ENCODE results near the gene BDKRB2.

The BDKRB2 gene

GRCh38 chr14:96164861-96165490 lies 39.7 kb upstream of the BDKRB2 start:
- ChIA-PET CTCF (no interaction called here), POLR2A (no interaction called here)
- DNase-seq (ENCODE audit: extremely low spot score) = no peak
- TF ChIP-seq FOXK2 (IDR thresholded peaks at IDR 0.05) = no peak

DNA sequence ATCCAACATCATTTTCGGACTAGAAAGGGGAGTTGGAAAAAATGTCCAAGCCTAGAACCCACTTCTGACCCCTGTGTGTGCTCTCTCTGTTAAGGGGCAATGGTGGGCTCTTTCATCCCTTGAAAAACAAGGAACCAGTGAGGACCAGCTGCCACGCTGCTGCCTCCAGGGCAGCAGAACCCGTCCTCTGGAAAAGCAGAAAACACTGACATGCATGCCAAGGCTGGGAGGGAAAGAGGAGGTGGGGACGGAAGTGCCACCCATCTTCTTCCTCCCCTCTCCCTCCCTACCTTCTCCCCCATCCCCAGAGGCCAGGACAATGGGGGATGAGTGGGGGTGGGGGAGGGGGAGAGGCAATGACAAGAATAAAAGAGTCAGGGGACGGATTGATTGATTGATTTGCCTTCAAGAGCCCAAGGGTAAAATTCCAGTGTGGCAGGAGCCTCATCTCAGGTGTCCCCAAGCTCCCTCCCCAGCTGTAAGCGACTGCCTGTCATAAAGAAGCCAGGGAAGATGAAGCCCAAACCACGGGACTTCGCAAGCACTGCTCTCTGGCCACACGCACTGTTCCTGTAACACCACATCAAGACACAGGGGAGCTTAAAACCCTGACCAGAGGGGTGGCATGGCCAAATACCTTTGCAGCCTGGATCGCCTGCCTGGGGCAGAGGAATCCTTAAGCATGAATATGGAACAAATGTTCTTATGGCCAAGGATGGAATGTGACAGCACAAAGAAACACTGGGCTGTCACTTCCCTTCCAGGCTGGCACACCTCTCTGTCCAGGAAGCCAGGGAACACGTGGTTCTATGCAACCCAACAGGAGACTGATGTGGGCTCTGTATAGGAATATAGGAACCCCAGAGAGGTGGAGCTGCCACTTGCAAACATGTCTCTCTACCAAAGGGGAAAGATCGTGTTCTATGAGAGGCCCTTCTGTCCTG lies 38.9 kb upstream of the BDKRB2 start:
- POLR2A ChIA-PET = no interaction called here
- DNase-seq (ENCODE audit: extremely low spot score) = no peak
- TF ChIP-seq BHLHE40 (IDR thresholded peaks at IDR 0.05; ENCODE audit: borderline replicate concordance) = no peak
- no peak for TF ChIP-seq ARNT (IDR thresholded peaks at IDR 0.05)
- no peak for TF ChIP-seq ELF4 (IDR thresholded peaks at IDR 0.05)
- no peak for TF ChIP-seq CTBP1 (IDR thresholded peaks at IDR 0.05; ENCODE audit: borderline replicate concordance)
- no peak for TF ChIP-seq SP1 (IDR thresholded peaks at IDR 0.05)
- no peak for TF ChIP-seq PKNOX1 (IDR thresholded peaks at IDR 0.05)
- TF ChIP-seq SUZ12 (IDR thresholded peaks at IDR 0.05) = no peak
- TF ChIP-seq TARDBP (IDR thresholded peaks at IDR 0.05) = no peak
- TF ChIP-seq FOXK2 (IDR thresholded peaks at IDR 0.05) = no peak
- TF ChIP-seq L3MBTL2 (conservative IDR thresholded peaks at IDR 0.05) = no peak
- no peak for TF ChIP-seq NFRKB (IDR thresholded peaks at IDR 0.05)
- no peak for TF ChIP-seq FOXA1 (IDR thresholded peaks at IDR 0.05)
- TF ChIP-seq FOXM1 (IDR thresholded peaks at IDR 0.05; ENCODE audit: borderline replicate concordance) = no peak
- no peak for TF ChIP-seq ZNF384 (IDR thresholded peaks at IDR 0.05)
- TF ChIP-seq HDGF (IDR thresholded peaks at IDR 0.05; ENCODE audit: borderline replicate concordance) = no peak
- TF ChIP-seq LEF1 (IDR thresholded peaks at IDR 0.05; ENCODE audit: borderline replicate concordance) = no peak
- CTCF ChIA-PET = no interaction called here

- CTCF ChIA-PET = interaction anchor here (1.0 kb wide), 1 partner anchor 10 kb away, joined by 3 read pairs; no protein-coding TSS in a partner anchor
- no peak for TF ChIP-seq PKNOX1 (IDR thresholded peaks at IDR 0.05)
- TF ChIP-seq FOXM1 (IDR thresholded peaks at IDR 0.05; ENCODE audit: borderline replicate concordance) = no peak
- TF ChIP-seq TARDBP (IDR thresholded peaks at IDR 0.05) = no peak
- TF ChIP-seq LEF1 (IDR thresholded peaks at IDR 0.05; ENCODE audit: borderline replicate concordance) = no peak
- TF ChIP-seq NFRKB (IDR thresholded peaks at IDR 0.05) = no peak
- TF ChIP-seq CTBP1 (IDR thresholded peaks at IDR 0.05; ENCODE audit: borderline replicate concordance) = no peak
- TF ChIP-seq SP1 (IDR thresholded peaks at IDR 0.05) = no peak
- TF ChIP-seq FOXK2 (IDR thresholded peaks at IDR 0.05) = no peak
- no peak for TF ChIP-seq BHLHE40 (IDR thresholded peaks at IDR 0.05; ENCODE audit: borderline replicate concordance)
- TF ChIP-seq HDGF (IDR thresholded peaks at IDR 0.05; ENCODE audit: borderline replicate concordance) = no peak
- DNase-seq (ENCODE audit: extremely low spot score) = no peak
- POLR2A ChIA-PET = no interaction called here
Measured at GRCh38 chr14:96166461-96167223, 38.0 kb upstream of the BDKRB2 start.

- ChIA-PET POLR2A (no interaction called here), CTCF (interaction anchor here (1.0 kb wide), 1 partner anchor 11 kb away, joined by 3 read pairs; no protein-coding TSS in a partner anchor)
- TF ChIP-seq NFRKB (IDR thresholded peaks at IDR 0.05) (no peak), FOXA1 (IDR thresholded peaks at IDR 0.05) (no peak), TARDBP (IDR thresholded peaks at IDR 0.05) (no peak), LEF1 (IDR thresholded peaks at IDR 0.05; ENCODE audit: borderline replicate concordance) (no peak), ZNF384 (IDR thresholded peaks at IDR 0.05) (no peak), CTBP1 (IDR thresholded peaks at IDR 0.05; ENCODE audit: borderline replicate concordance) (no peak), FOXK2 (IDR thresholded peaks at IDR 0.05) (no peak), SUZ12 (IDR thresholded peaks at IDR 0.05) (no peak), L3MBTL2 (conservative IDR thresholded peaks at IDR 0.05) (no peak), PKNOX1 (IDR thresholded peaks at IDR 0.05) (no peak), ELF4 (IDR thresholded peaks at IDR 0.05) (no peak), HDGF (IDR thresholded peaks at IDR 0.05; ENCODE audit: borderline replicate concordance) (no peak)
Measured at GRCh38 chr14:96167224-96168148, 37.2 kb upstream of the BDKRB2 start.

DNA sequence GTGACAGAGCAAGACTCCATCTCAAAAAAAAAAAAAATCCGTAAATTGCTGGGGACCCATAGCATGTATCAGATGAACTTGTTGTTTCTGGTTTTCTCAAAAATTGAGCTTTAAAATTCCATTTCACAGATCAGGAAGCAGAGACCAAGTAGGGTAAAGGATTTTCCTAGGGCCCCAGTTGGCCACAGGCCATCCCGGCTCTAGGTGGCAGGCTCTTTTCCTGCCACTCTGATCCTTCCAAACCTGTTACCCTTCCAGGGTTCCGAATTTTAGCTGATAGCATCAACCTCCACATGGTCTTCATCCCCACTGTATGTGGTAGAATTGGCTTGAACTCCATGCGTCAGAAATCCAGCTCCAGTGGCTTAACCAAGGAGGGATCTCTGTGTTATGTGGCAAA lies 36.1 kb upstream of the BDKRB2 start:
- TF ChIP-seq NFRKB (IDR thresholded peaks at IDR 0.05) (no peak), PKNOX1 (IDR thresholded peaks at IDR 0.05) (no peak), SUZ12 (IDR thresholded peaks at IDR 0.05) (no peak), ZNF384 (IDR thresholded peaks at IDR 0.05) (no peak), L3MBTL2 (conservative IDR thresholded peaks at IDR 0.05) (no peak), ARNT (IDR thresholded peaks at IDR 0.05) (no peak), FOXM1 (IDR thresholded peaks at IDR 0.05; ENCODE audit: borderline replicate concordance) (no peak), BHLHE40 (IDR thresholded peaks at IDR 0.05; ENCODE audit: borderline replicate concordance) (no peak), FOXA1 (IDR thresholded peaks at IDR 0.05) (no peak), LEF1 (IDR thresholded peaks at IDR 0.05; ENCODE audit: borderline replicate concordance) (no peak), HDGF (IDR thresholded peaks at IDR 0.05; ENCODE audit: borderline replicate concordance) (no peak)
- ChIA-PET POLR2A (interaction anchor here (1.4 kb wide), 1 partner anchor 25 kb away, joined by 3 read pairs; no protein-coding TSS in a partner anchor), CTCF (no interaction called here)
- no peak for DNase-seq (ENCODE audit: extremely low spot score)

More at GRCh38 chr14:96167224-96168148, 37.2 kb upstream of the BDKRB2 start:
- DNase-seq (ENCODE audit: extremely low spot score) = no peak

Data from HEK293T (cell line).